Fibroblast of villous mesenchyme (primary cell): ENCODE results near the gene EIF1AD. TPM values are rescaled to one million over a fixed set of nuclear protein-coding genes. Genes with fewer than 3 reads are reported as not detected.

Source experiments
- DNase-seq: peaks from one replicate; pipeline ENCODE4 v3.0.0-alpha.2; 2010; ENCODE audit warnings: low read depth
- H3K4me3 ChIP-seq: 2 replicates; pipeline ENCODE4 v1.5.1; 2011; ENCODE audit warnings: low read depth, mild to moderate bottlenecking, low read length
- total RNA-seq: library from RNA; depleted of rRNA; stranded (reverse); fragments of >200 nt; gene quantifications from 2 replicates; pipeline ENCODE4 v1.2.3, GENCODE V29; 2012
- TF ChIP-seq, protein P1 (sequence below): IDR thresholded peaks from 2 replicates; pipeline ENCODE4 v1.5.1; 2012; ENCODE audit warnings: low read depth, mild to moderate bottlenecking, low read length; ENCODE audit not compliant: insufficient read depth

Gene EIF1AD
- total RNA-seq, 1 donor: 35.4 TPM

DNA sequence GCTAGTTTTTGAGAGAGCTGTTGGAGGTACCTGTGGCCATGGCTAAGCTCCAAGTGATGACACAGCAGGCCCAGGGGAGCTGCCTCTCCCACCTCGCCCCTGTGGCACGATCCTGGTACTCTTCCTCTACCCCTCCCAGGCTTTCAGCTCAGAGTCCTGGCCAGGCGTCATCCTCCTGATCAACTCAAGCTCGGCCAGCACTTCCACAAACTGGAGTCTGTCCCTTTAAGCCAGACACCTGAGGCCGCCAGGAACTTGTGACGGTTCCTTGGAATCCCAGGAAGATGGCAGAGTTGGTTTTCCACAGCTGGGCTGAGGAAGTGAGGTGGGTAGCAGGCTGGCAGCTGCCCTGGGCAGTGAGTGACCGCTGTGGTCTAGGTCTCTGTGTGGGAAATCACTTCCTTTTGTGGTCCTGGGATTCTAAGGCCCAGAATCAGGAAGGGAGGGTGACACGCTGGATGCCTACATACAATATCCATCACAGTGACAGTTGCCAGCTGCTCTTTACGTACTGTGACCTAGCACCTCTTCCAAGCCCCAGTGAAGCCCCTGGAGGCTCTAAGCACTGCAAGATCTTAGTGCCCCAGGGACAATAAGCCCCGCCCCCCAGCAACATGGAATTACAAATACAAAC lies 6.6 kb upstream of the EIF1AD start:
- no peak for DNase-seq
- H3K4me3 ChIP-seq: no peak overlapping the region
- TF ChIP-seq, protein P1, sequence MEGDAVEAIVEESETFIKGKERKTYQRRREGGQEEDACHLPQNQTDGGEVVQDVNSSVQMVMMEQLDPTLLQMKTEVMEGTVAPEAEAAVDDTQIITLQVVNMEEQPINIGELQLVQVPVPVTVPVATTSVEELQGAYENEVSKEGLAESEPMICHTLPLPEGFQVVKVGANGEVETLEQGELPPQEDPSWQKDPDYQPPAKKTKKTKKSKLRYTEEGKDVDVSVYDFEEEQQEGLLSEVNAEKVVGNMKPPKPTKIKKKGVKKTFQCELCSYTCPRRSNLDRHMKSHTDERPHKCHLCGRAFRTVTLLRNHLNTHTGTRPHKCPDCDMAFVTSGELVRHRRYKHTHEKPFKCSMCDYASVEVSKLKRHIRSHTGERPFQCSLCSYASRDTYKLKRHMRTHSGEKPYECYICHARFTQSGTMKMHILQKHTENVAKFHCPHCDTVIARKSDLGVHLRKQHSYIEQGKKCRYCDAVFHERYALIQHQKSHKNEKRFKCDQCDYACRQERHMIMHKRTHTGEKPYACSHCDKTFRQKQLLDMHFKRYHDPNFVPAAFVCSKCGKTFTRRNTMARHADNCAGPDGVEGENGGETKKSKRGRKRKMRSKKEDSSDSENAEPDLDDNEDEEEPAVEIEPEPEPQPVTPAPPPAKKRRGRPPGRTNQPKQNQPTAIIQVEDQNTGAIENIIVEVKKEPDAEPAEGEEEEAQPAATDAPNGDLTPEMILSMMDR: no peak

DNA sequence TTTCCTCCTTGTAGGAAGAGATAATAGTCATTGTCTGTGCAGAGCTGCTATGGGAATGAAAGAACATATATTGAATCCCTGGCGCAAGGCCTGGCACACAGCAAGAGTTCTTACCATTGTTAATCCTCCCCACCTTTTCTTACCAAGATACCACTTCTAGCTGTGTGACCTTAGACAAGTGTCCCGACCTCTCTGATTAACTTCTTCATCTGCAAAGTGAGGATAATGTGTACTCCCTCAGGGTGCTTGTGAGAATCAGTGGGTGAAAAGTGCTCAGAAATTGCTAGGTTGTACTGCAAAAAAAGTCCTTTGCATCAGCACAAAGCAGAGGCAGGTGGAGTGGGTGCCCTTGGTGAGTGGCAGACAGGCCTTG lies 6.1 kb upstream of the EIF1AD start:
- H3K4me3 ChIP-seq: no peak overlapping the region
- no peak for DNase-seq
- TF ChIP-seq, protein P1: no peak

DNA sequence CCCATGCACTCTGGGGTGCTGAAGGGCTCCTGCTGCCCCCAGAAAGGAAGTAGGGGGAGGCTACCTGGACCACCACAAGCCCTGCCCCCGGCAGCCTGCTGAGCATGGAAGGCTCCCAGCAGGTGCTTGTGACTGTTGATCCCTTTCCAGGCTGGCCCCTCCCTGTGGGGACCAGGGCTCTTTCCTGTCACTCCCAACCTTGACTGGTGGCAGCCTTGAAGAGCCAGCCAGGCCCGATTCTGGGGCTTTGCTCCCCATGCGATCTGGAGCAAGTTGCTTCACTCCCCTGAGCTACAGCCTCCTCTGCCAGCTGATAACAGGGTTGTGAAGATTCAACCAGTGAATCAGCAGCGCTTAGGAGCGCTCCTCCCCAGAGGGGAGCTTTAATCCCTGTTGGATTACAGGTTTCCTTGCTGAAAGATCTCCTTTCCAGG lies 5.3 kb upstream of the EIF1AD start:
- TF ChIP-seq, protein P1: no peak
- no peak overlapping the region for H3K4me3 ChIP-seq
- peak; percentile 11 for DNase-seq

DNA sequence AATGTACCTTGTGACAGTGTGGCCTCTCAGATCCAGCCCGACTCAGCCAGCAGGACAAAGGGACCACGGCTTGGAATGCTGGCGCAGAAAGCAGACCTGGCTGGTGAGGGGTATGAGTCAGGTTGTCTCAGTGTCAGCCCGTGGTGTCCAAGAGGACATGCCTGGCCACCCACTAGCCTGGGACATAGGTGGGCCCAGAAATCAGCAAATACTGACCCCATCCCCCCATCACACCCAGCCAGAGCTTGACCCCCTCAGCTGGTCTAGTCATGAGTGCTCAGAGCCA lies 4.9 kb upstream of the EIF1AD start:
- DNase-seq: no peak
- no peak overlapping the region for H3K4me3 ChIP-seq
- TF ChIP-seq, protein P1: no peak

DNA sequence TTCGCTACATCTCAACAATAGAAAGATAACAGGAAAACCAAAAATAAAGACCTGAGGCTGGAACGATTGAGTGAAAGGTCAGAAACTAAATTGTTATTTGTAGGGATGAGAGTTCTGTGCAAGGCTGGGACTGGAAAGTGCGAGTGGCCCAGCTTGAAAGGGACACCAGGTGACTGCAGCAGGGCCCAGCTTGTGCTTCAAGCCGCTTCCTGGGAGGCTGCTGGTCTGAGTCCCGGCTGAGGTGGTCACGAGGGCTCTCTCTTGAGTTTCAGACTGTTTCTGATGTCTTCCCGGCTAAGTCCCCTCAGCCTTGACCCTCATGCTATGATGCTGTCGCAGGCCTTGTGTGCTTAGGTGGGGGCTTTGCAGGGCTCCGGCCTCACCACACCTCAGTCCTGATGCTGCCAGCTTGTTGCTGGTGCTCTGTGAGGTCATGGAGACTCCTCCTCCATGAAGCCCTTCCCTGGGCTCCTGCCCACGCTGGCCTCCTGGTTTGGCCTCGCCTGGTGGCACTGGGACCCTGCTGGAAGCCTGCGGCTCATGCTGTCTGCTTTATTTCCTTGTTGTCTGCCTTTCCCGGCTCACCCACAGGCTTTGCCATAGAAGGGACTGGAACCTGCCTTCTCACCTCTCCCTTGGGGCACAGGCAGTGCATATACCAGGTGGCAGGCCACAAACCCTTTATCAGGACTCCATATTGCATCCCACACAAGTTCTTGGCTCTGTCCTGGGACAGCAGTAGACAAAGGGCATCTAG lies 4.4 kb upstream of the EIF1AD start:
- TF ChIP-seq, protein P1: no peak
- DNase-seq: no peak
- H3K4me3 ChIP-seq: no peak overlapping the region

DNA sequence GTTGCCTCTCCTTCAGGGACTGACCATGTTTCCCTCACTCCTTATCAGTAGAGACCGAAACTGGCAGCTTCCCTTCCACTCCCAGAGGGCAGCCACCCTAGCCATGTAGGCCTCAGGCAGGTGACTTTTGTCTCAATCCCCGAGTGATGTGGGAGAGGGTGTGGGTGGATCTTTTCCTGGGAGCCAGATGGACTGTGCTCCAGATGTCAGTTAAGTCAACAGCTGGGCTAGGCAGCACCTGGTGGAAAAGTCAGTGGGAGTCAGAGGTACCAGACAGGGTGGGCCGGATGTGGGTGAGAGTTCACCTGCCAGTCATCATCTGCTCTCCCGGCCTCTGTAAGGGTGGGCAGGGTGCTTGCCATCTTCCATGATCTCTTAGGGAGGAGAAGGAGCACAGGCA lies 2.2 kb upstream of the EIF1AD start:
- no peak for DNase-seq
- H3K4me3 ChIP-seq: no peak overlapping the region
- TF ChIP-seq, protein P1: no peak

DNA sequence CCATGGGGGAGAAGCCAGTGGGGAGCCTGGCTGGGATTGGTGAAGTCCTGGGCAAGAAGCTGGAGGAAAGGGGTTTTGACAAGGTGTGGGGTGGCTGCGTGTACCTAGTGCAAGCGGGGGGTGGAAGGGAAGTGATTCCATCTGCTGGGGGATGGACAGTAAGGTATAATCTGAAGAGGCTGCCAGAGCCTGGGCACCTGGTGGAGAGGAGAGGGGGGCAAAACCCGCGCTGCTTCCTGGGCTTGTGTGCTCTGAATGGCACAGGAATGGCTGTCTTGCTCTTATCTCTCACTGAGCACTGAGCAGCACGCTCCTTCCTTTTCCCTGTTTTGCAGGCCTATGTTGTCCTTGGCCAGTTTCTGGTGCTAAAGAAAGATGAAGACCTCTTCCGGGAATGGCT lies 1.3 kb upstream of the EIF1AD start:
- TF ChIP-seq, protein P1: no peak
- H3K4me3 ChIP-seq: peak overlapping the region; percentile 100
- no peak for DNase-seq
